MM.1S (cell line): Measurements from ENCODE around the gene PSMD1.

Source experiments
- DNase-seq: peaks from one replicate; pipeline ENCODE4 v3.0.0-alpha.2; 2015
- H2AFZ ChIP-seq: fragments of 300-600 bp; sonication (generic); 2 replicates; pipeline ENCODE4 v1.6.0; 2016; ENCODE audit warnings: antibody characterized with exemption, low read length
- H3F3A ChIP-seq: fragments of 300-600 bp; sonication (generic); 2 replicates; pipeline ENCODE4 v1.6.1; 2016; ENCODE audit warnings: mild to moderate bottlenecking, antibody characterized with exemption, low read length, moderate library complexity, mixed read lengths; ENCODE audit not compliant: insufficient read depth
- H3K27ac ChIP-seq: fragments of 300-600 bp; sonication (generic); 2 replicates; pipeline ENCODE4 v1.5.1; 2016; ENCODE audit warnings: mild to moderate bottlenecking, low read length
- H3K27me3 ChIP-seq: fragments of 300-600 bp; sonication (generic); replicated peaks from 2 replicates; pipeline ENCODE4 v1.6.0; 2016; ENCODE audit warnings: low read length; ENCODE audit not compliant: insufficient read depth
- H3K36me3 ChIP-seq: fragments of 300-600 bp; sonication (generic); replicated peaks from 2 replicates; pipeline ENCODE4 v1.6.1; 2016; ENCODE audit warnings: mild to moderate bottlenecking, low read length, mixed read lengths; ENCODE audit not compliant: insufficient read depth
- H3K4me1 ChIP-seq: fragments of 300-600 bp; sonication (generic); 2 replicates; pipeline ENCODE4 v1.6.1; 2016; ENCODE audit warnings: low read length, mixed read lengths
- H3K4me2 ChIP-seq: fragments of 300-600 bp; sonication (generic); 2 replicates; pipeline ENCODE4 v1.6.0; 2016; ENCODE audit warnings: low read depth, low read length
- H3K4me3 ChIP-seq: fragments of 300-600 bp; sonication (generic); 2 replicates; pipeline ENCODE4 v1.5.1; 2016; ENCODE audit warnings: low read length, mixed read lengths
- H3K79me2 ChIP-seq: fragments of 300-600 bp; sonication (generic); 2 replicates; pipeline ENCODE4 v1.6.1; 2016; ENCODE audit warnings: mixed run types, low read length, mixed read lengths
- H3K9ac ChIP-seq: fragments of 300-600 bp; sonication (generic); 2 replicates; pipeline ENCODE4 v1.6.1; 2016; ENCODE audit warnings: low read length, mixed read lengths
- H3K9me2 ChIP-seq: fragments of 300-600 bp; sonication (generic); replicated peaks from 2 replicates; pipeline ENCODE4 v1.6.1; 2016; ENCODE audit warnings: mild to moderate bottlenecking, low read length, mixed read lengths; ENCODE audit not compliant: insufficient read depth
- H3K9me3 ChIP-seq: fragments of 300-600 bp; sonication (generic); replicated peaks from 2 replicates; pipeline ENCODE4 v1.6.1; 2016; ENCODE audit warnings: mild to moderate bottlenecking, low read length, mixed read lengths; ENCODE audit not compliant: insufficient read depth
- H4K20me1 ChIP-seq: fragments of 300-600 bp; sonication (generic); 2 replicates; pipeline ENCODE4 v1.6.1; 2016; ENCODE audit warnings: mild to moderate bottlenecking, low read length, moderate library complexity, mixed read lengths; ENCODE audit not compliant: insufficient read depth
- EZH2 ChIP-seq: fragments of 300-600 bp; sonication (generic); optimal IDR thresholded peaks from 2 replicates; pipeline ENCODE3; 2017; ENCODE audit warnings: low read depth, mild to moderate bottlenecking, antibody characterized with exemption, low read length, mixed read lengths
- EZH2phosphoT487 ChIP-seq: fragments of 300-600 bp; sonication (generic); IDR thresholded peaks from 2 replicates; pipeline ENCODE4 v1.6.1; 2018; ENCODE audit warnings: antibody characterized with exemption, low read length
- TF ChIP-seq, protein P1 (sequence below): fragments of 300-600 bp; sonication (generic); IDR thresholded peaks from 2 replicates; pipeline ENCODE4 v1.5.1; 2016; ENCODE audit warnings: antibody characterized with exemption, low read length, mixed read lengths

Gene PSMD1

DNA sequence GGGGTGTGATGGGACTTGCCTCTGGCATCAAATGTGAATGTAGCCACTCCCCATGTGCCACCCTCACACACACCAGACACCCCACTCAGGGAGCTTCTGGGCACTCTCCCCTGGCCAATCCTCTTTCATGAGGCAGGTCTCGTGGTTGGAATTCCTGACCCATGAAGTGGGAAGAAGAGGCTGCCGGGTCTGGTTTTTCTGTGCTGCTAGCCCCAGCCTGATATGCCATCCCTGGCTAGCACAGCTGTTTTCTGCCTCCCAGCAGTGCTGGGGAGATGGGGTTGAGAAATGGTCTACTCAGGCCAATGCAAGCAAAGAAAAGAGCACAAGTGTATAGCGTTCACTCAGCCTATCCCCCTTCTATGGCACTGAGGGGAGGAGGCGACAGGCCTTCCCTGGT, 20.5 kb upstream of the PSMD1 start:
- Histone ChIP-seq H3K9ac (no peak overlapping the region), H3F3A (no peaks in the 10 kb centered on the region), H4K20me1 (no peaks in the 10 kb centered on the region), H3K79me2 (no peaks in the 10 kb centered on the region), H3K27me3 (peaks cover 7% of the 10 kb centered on the region; the same call in 1 of the 2 replicates), H3K27ac (no peak overlapping the region), H3K36me3 (no peaks in the 10 kb centered on the region), H3K4me1 (no peaks in the 10 kb centered on the region), H2AFZ (no peak overlapping the region), H3K4me2 (no peak overlapping the region), H3K9me3 (no peaks in the 10 kb centered on the region), H3K9me2 (no peaks in the 10 kb centered on the region), H3K4me3 (no peak overlapping the region)
- no peak for DNase-seq
- TF ChIP-seq EZH2 (no peak), EZH2phosphoT487 (no peak)
- TF ChIP-seq, protein P1, sequence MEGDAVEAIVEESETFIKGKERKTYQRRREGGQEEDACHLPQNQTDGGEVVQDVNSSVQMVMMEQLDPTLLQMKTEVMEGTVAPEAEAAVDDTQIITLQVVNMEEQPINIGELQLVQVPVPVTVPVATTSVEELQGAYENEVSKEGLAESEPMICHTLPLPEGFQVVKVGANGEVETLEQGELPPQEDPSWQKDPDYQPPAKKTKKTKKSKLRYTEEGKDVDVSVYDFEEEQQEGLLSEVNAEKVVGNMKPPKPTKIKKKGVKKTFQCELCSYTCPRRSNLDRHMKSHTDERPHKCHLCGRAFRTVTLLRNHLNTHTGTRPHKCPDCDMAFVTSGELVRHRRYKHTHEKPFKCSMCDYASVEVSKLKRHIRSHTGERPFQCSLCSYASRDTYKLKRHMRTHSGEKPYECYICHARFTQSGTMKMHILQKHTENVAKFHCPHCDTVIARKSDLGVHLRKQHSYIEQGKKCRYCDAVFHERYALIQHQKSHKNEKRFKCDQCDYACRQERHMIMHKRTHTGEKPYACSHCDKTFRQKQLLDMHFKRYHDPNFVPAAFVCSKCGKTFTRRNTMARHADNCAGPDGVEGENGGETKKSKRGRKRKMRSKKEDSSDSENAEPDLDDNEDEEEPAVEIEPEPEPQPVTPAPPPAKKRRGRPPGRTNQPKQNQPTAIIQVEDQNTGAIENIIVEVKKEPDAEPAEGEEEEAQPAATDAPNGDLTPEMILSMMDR = no peak

DNA sequence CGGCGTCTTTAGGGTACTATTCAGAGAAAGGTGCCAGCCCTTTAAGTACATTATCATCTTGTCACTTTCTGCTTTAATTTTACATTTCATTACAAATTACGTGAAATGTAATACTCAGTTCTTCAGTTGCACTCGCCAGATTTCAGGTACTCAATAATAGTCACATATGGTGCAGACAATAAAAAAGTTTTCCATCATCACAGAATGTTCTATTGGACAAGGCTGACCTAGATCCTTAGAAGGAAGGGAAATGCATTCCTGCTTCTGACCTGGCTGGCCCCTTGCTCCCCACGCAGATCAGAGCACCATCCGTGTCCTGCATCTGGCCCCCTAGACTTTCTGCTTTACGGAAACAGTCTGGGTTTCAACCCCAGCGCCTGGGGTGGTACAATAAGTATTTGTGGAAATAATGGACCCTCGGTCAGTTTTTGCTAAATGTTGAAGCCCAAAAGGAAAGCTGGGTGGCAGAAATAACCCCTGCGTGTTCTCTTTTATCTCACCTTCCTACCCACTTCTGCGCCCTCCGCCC, 20.0 kb upstream of the PSMD1 start:
- Histone ChIP-seq H3K27me3 (peaks cover 7% of the 10 kb centered on the region; the same call in 1 of the 2 replicates), H3K4me2 (no peak overlapping the region), H3K27ac (no peak overlapping the region), H3K4me1 (no peaks in the 10 kb centered on the region), H3K36me3 (no peaks in the 10 kb centered on the region), H3K9me2 (no peaks in the 10 kb centered on the region), H3K9me3 (no peaks in the 10 kb centered on the region), H4K20me1 (no peaks in the 10 kb centered on the region), H3F3A (no peaks in the 10 kb centered on the region), H3K9ac (no peak overlapping the region), H3K4me3 (no peak overlapping the region), H3K79me2 (no peaks in the 10 kb centered on the region), H2AFZ (no peak overlapping the region)
- no peak for TF ChIP-seq EZH2phosphoT487
- no peak for TF ChIP-seq EZH2
- TF ChIP-seq, protein P1 = no peak
- DNase-seq = no peak

DNA sequence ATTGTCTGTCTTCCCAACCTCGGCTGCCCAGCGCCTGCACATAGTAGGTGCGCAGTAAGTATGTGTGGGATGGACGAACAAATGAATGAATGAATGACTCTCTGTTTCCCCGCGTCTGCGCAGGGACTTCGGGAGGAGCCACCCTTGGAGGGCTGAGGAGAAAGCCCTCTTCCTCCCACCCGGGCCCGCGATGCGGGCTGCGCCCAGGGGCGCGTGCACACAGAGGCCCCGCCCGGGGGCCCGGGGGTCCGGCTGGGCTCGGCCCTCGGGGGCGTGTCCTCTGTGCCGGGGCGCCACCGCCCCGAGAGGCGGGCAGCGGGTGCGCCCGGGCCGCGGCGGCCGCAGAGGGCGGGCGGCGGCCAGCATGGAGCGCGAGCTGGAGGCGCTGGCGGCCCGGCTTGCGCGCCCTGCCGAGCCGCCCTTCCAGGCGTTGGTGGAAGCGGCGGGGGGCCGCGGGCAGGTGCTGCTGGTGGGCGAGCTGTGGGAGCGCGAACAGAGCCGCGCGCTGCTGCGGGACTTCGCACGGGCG, 19.4 kb upstream of the PSMD1 start, which contains the start of gene C2orf72:
C2orf72 (plus strand) TSS at position 322 of the 529 bp plus-strand sequence; CDS start at position 365, 43 bp downstream.
- H2AFZ ChIP-seq = no peak within 1 kb of the TSS
- H3K27me3 ChIP-seq = peaks cover 7% of the 10 kb centered on the region; the same call in 1 of the 2 replicates
- DNase-seq = no peak
- no peak within 1 kb of the TSS for H3K9ac ChIP-seq
- TF ChIP-seq EZH2phosphoT487 = no peak
- TF ChIP-seq EZH2 = no peak
- TF ChIP-seq, protein P1 = no peak
- no peaks in the 10 kb centered on the region for H3K36me3 ChIP-seq
- H3K9me3 ChIP-seq = no peaks in the 10 kb centered on the region
- no peaks in the 10 kb centered on the region for H3F3A ChIP-seq
- no peak within 1 kb of the TSS for H3K27ac ChIP-seq
- H3K9me2 ChIP-seq = no peaks in the 10 kb centered on the region
- no peak within 1 kb of the TSS for H3K4me3 ChIP-seq
- no peak within 1 kb of the TSS for H3K4me2 ChIP-seq
- H3K4me1 ChIP-seq = no peaks in the 10 kb centered on the region
- no peaks in the 10 kb centered on the region for H3K79me2 ChIP-seq
- no peaks in the 10 kb centered on the region for H4K20me1 ChIP-seq
